H1 (cell line): ENCODE results near the gene TMEM168. TPM values are rescaled to one million over a fixed set of nuclear protein-coding genes. Genes with fewer than 3 reads are reported as not detected.

ENCODE experiments used
- ATF2 ChIP-seq: IDR thresholded peaks from 2 replicates; pipeline ENCODE4 v1.6.1; 2012; ENCODE audit warnings: low read length, inconsistent platforms
- CEBPB ChIP-seq: IDR thresholded peaks from 2 replicates; pipeline ENCODE4 v1.6.1; 2012; ENCODE audit warnings: low read depth, low read length
- CREB1 ChIP-seq: IDR thresholded peaks from 2 replicates; pipeline ENCODE4 v1.6.1; 2012; ENCODE audit warnings: inconsistent platforms
- RAD21 ChIP-seq, 2 experiments: IDR thresholded peaks in 1 of 2; conservative IDR thresholded peaks in 1 of 2; 2 replicates each; pipeline ENCODE4 v1.6.1; 2011; ENCODE audit warnings: low read depth in 2 of 2, low read length in 2 of 2, improper control_type of control experiment in 1 of 2, inconsistent platforms in 1 of 2, mild to moderate bottlenecking in 1 of 2, moderate library complexity in 1 of 2
- RNF2 ChIP-seq: fragments of 200-900, 300-1000 bp; sonication (generic); IDR thresholded peaks from 2 replicates; pipeline ENCODE4 v1.7.1; 2016; ENCODE audit warnings: borderline replicate concordance, low read depth, mild to moderate bottlenecking, antibody characterized with exemption, low read length; ENCODE audit not compliant: poor library complexity, severe bottlenecking; ENCODE audit errors: missing control alignments
- SAP30 ChIP-seq: fragments of 300-600 bp; sonication (generic); IDR thresholded peaks from 2 replicates; pipeline ENCODE4 v1.7.1; 2012; ENCODE audit warnings: low read length, moderate library complexity, mild to moderate bottlenecking, inconsistent platforms; ENCODE audit not compliant: insufficient read depth, insufficient replicate concordance
- SIN3A ChIP-seq, 2 experiments: IDR thresholded peaks in 1 of 2; conservative IDR thresholded peaks in 1 of 2; 2 replicates each; pipeline ENCODE4 v1.6.1; 2011 to 2012; ENCODE audit warnings: low read length in 2 of 2, improper control_type of control experiment in 1 of 2, low read depth in 1 of 2, mild to moderate bottlenecking in 1 of 2
- SP2 ChIP-seq: IDR thresholded peaks from 2 replicates; pipeline ENCODE4 v1.6.1; 2012; ENCODE audit warnings: mild to moderate bottlenecking, low read length, inconsistent platforms
- polyA plus RNA-seq, 7 experiments: library from polyadenylated mRNA; depleted of rRNA in 3 of 7; stranded (reverse) in 5 of 7; unstranded in 2 of 7; fragments of >200 nt in 5 of 7; fragments of 200-250 nt in 2 of 7; gene quantifications; 1 replicate in 5 of 7; 2 replicates in 1 of 7; 4 replicates in 1 of 7; pipeline versions ENCODE4 v1.2.1 to v1.2.3, GENCODE V29; 2011 to 2013; ENCODE audit warnings: missing spikeins in 2 of 7, mixed read lengths in 2 of 7
- total RNA-seq: library from RNA; stranded (reverse); fragmentation: NEBNext Ultra II Directional; extraction: Animal tissue kit (Norgen Biotek cat#: 25700); gene quantifications from 2 replicates; pipeline ENCODE4 v1.2.1, GENCODE V29; 2021

The TMEM168 gene
- total and polyA plus RNA-seq, 2 of the 8 experiments (the other 6 are each of a cell fraction or from before 2014, with no cell fraction given) = 8.9 to 11.1 TPM

GRCh38 chr7:112791465-112792168 is 1.4 kb upstream of the TMEM168 start (continued):
- no peak for TF ChIP-seq ATF2
- TF ChIP-seq SAP30 = no peak
- no peak for TF ChIP-seq CREB1
- TF ChIP-seq SP2 = no peak
- no peak for TF ChIP-seq CEBPB
- TF ChIP-seq RAD21 (IDR thresholded peaks at IDR 0.05 in 1 of 2, conservative IDR thresholded peaks at IDR 0.05 in 1 of 2; ENCODE audit: low read depth in 2 of 2, low read length in 2 of 2) = no peak
- no peak for TF ChIP-seq RNF2
- no peak for TF ChIP-seq SIN3A (conservative IDR thresholded peaks at IDR 0.05 in 1 of 2, IDR thresholded peaks at IDR 0.05 in 1 of 2; ENCODE audit: low read depth in 1 of 2, low read length in 2 of 2)
